NCI-H128 (cell line): Measurements from ENCODE around the gene KLKB1.
"Not testable (repeated sequence)": the region's sequence is repeated elsewhere in the genome, so short reads cannot be mapped to it uniquely, and the experiment has no call there.

Source experiments
- DNase-seq: peaks from one replicate; lab custom pipeline; 2025; ENCODE audit not compliant: unreplicated experiment; lab: John Stamatoyannopoulos, UW

KLKB1 gene

DNA sequence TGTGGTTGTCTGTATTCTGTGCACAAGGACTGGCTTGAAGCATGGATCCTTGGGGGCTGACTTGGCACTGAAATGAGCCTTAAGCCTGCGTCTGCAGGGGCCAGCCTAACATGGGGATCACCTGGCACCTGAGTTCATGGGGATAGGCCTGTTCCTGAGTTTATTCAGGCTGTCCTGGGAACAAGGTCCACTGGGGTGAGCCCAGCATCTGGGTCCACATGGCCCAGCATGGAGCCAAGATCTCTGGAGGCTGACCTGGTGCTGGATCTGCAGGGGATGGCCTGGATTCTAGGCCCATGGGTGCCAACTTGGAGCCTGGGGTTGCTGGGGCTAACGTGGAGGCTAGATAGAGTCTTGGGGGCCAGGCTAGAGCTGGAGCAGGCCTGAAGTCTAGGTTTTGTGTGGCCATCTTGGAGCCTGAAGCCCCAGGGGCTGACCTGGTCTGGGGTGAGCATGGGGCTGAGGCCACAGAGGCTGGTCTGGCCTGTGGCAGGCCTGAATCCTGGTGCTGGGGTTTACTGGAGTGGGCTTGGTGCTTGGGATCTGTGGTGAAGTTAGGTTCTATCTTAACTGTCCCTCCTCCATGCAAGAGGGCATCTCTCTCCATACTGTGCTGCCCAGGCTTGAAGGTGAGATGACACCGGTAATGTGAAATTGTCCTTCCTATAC lies 652 bp upstream of the KLKB1 start:
- DNase-seq = no peak

- DNase-seq = no peak
These were observed 622 bp downstream of the KLKB1 start for GRCh38 chr4:186227744-186228513.

GRCh38 chr4:186228514-186228894 lies 1.2 kb downstream of the KLKB1 start:
- no peak for DNase-seq

DNA sequence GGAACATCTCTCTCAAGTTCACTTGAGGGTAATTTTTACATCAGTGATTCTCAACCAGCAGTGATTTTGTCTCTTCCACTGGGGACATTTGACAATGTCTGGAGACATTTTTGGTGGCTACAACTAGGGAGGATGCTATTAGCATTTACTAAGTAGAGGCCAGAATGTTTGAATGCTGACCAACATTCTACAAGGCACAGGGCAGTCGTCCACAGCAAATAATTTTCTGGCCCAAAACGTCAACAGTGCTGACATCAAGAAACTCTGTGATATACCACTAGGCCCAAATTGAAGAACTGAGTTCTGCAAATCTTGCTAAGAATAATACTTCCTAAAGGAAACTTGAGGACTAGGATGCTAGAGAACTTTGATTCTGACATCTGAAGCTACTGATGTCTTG lies 7.1 kb downstream of the KLKB1 start:
- no peak for DNase-seq

GRCh38 chr4:186236126-186236525 lies 8.8 kb downstream of the KLKB1 start:
- no peak for DNase-seq

GRCh38 chr4:186240452-186240847 lies 13.1 kb downstream of the KLKB1 start:
- DNase-seq = no peak

- DNase-seq = no peak
These were observed 13.7 kb downstream of the KLKB1 start for GRCh38 chr4:186240848-186241491.

GRCh38 chr4:186241616-186242015 lies 14.3 kb downstream of the KLKB1 start:
- no peak for DNase-seq

GRCh38 chr4:186242031-186242430 lies 14.7 kb downstream of the KLKB1 start:
- not testable (repeated sequence) for DNase-seq

DNA sequence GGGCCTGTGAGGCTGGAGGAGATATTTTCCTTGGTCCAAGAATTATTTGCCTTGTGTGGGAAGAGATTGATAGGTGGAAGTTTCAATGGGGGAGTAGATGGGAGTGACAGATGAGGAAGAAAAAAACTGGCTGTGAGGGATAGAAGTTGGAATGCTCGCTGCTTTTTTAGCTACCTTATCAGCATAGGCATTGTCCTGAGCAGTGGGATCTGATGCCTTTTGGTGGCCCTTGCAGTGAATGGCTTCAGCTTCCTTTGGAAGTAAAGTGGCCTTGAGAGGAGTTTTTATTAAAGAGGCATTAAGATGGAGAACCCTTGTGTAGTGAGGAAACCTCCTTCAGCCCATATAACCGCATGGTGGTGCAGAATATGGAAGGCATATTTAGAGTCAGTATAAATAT lies 16.0 kb downstream of the KLKB1 start:
- no peak for DNase-seq

DNA sequence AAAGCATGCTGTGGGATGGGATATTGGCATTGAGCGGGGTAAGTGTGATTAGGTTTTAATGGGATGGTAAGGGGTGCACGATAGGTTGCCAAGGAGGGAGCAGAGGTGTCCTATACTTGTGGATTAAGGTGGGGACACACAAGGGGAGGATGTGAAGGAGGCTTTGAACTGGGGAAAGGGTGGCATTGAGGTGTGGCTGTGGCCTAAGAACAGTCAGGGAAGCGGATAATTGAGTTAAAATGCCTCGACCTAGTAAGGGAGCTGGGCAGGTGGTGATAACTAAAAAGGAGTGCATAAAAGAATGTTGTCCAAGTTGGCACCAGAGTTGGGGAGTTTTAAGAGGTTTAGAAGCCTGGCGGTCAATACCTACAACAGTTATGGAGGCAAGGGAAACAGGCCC lies 17.5 kb downstream of the KLKB1 start:
- DNase-seq = no peak

DNA sequence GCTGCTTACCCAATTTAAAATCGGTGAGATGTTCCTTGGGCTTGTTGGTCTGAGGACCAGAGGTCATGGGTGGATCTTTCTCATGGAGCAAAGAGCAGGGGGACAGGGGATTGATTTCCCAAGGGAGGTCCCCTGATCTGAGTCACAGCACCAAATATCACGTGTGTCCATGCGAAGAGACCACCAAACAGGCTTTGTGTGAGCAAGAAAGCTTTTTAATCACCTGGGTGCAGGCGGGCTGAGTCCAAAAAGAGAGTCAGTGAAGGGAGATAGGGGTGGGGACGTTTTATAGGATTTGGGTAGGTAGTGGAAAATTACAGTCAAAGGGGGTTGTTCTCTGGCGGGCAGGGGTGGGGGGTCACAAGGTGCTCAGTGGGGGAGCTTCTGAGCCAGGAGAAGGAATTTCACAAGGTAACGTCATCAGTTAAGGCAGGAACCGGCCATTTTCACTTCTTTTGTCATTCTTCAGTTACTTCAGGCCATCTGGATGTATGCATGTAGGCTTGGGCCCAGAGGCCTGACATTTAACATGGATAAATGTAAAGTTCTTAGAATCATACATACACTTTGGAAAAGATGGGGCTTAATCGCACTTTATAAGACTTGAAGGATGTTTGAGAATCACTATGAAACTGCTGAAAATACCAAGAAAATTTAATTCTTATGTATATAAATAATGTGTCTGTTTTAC lies 19.9 kb downstream of the KLKB1 start:
- DNase-seq = not testable (repeated sequence)

- DNase-seq = no peak
These were observed 21.3 kb downstream of the KLKB1 start for GRCh38 chr4:186248643-186249042.

GRCh38 chr4:186249785-186250754 lies 22.8 kb downstream of the KLKB1 start:
- no peak for DNase-seq

GRCh38 chr4:186250760-186251159 lies 23.5 kb downstream of the KLKB1 start:
- no peak for DNase-seq

DNA sequence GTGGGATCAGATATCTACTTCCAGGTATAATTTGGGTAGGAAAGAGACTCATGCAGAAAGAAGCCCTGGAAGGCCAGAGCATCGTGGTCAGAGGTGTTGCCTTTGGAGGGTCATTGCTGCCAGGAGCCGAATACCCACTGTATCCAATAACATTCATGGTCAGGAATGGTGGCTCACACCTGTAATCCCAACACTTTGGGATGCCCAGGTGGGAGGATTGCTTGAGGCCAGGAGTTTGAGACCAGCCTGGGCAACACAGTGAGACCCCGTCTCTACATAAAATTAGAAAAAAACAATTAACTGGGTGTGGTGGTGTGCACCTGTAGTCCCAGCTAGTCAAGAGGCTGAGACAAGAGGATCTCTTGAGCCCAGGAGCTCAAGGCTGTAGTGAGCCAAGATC lies 27.8 kb downstream of the KLKB1 start:
- no peak for DNase-seq

DNA sequence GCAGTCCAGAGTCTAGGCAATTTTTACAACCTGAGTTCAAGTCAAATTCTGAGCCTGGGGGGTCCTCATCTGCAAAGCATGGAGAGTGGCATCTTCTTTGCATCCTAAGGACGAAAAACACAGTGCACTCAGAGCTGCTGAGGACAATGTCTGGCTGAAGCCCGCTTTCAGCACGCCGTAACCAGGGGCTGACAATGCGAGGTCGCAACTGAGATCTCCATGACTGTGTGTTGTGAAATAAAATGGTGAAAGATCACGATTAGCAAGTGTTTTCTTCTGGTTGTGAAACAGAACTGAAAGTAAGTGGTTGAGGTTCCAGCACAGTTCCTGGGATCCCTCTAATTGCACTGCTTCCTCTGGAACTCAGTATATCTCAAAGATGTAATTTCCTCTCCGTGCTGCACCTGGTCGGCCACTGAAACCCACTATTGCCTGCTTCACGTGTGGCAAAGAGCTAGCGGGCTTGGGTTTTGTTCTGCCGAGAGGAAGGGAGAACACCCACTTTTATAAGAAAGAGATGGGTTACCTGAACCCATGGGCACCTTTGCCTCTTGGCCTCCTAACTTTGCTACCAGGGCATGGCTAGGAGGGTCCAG lies 31.0 kb downstream of the KLKB1 start:
- no peak for DNase-seq

- no peak for DNase-seq
These were observed 32.8 kb downstream of the KLKB1 start for GRCh38 chr4:186260117-186260503.

DNA sequence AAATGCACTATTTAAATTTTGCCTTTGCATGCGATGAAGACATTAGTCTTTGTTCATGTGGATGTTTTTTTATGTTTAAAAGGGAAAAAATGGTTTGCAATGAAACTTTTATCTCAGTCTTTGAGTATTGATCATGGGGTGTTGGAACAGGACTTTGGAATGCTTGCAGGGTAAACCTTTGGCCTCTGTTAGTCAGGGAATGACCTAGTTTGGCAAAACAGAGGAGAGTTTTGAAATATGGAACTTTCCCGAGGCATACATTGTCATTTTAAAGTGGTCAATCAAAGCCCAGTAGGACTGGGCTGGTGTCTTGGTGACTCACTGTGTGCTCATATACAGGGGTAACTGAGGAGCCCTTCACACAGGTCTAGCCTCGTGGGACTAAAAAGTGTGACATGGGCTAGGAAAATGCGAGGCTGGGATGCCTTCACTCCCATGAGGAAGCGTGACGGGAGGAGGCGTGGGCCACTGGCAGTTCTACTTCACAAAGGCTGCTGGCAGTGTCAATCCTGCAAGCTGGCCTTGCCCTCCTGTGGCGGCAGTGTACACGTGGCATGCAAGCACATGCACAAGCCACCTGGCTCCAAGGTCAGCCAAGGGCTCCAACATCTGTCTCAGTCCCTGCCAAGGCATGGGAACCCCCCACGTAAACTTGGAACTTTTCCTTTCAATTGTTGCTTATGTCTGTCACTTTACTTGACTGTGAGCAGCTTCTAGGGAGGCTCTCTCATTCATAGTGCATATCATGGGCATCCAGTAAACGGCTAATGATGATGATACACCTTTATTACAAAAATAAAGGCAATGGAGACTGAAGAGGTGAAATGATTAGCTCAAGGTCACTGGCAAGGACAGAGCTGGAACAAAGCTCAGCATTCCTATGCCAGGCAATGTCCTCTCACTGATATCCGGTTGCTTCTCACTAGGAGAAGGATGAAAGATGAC lies 33.5 kb downstream of the KLKB1 start:
- DNase-seq = no peak
